ENCODE measurements around the gene FARSA. TPM values are rescaled to one million over a fixed set of nuclear protein-coding genes. Genes with fewer than 3 reads are reported as not detected.
A peak's percentile ranks its signal among the peaks of the same experiment; 100 is the strongest.

The FARSA gene
- total RNA-seq, 1 experiment from 2014 or later = 65.8 TPM

DNA sequence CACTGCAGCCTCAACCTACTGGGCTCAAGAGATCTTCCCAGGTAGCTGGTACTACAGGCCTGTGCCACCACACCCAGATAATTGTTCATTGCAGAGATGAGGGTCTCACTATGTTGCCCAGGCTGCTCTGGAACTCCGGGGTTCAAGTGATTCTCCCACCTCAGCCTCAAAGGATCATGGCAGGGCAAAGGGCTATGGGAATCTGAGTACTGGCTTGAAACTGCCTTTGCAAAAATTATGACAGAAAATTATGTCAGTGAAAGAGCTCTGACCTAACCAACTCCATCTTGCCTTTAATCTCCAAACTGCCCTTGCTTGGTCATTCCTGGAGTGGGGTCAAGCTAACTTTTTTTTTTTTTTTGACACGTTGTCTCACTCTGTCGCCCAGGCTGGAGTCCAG is 50.9 kb downstream of the FARSA start:
- Histone ChIP-seq H3K36me3 (0 out of 2 replicates have a peak, but pooled peaks cover 2% of the 10 kb centered on the region), H3K4me3 (no peak overlapping the region), H3K27me3 (no peaks in the 10 kb centered on the region), H3K27ac (no peak overlapping the region), H3K4me1 (no peaks in the 10 kb centered on the region), H3K9me3 (replicated peaks) (no peaks in the 10 kb centered on the region)
- no peak for DNase-seq

DNA sequence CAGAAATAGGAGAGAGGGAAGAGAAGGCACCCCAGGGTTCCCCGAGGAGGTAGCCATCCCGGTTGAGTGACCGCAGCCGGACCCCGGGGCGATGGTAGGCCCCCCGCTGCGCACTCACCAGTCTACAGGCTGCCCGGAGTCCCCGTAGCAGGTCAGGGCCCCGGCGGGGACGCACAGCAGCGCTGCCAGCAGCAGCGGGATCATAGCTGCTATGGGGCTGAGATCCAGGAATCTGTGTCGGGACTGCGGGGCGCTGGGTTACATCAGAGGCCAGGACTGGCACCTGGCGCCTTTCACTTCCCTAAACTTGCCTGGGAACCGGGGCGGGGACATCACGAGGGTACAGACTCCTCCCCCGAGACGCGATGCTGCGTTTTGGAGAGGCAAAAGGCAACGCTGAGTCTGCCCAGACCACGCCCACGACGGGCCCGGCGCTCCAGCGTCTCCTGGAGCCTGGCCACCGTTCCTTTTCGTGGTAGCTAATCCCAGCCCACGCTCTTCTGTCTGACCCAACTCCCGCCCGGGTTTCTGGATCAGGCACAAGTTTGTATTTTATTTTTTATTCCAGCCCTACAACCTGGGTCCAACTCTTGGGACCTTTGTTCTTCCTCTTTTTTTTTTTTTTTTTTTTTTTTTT is 52.2 kb downstream of the FARSA start, which contains the start of gene DNASE2:
Gene DNASE2 (minus strand): TSS at position 278 of the 637 bp plus-strand sequence. CDS start 74 bp downstream, at position 204.
- peak; percentile 99 to 100 for DNase-seq
- H3K9me3 ChIP-seq (replicated peaks) = no peaks in the 10 kb centered on the region
- H3K27me3 ChIP-seq = no peaks in the 10 kb centered on the region
- peak within 1 kb of the TSS; percentile 63 for H3K4me3 ChIP-seq
- peak within 1 kb of the TSS; percentile 49 for H3K27ac ChIP-seq
- H3K36me3 ChIP-seq = 0 out of 2 replicates have a peak, but pooled peaks cover 2% of the 10 kb centered on the region
- H3K4me1 ChIP-seq = no peaks in the 10 kb centered on the region

GRCh38 chr19:12880551-12881171 is 52.9 kb downstream of the FARSA start:
- peak; percentile 60 to 64 for DNase-seq
- Histone ChIP-seq H3K4me3 (peak overlapping the region; percentile 63), H3K27me3 (no peaks in the 10 kb centered on the region), H3K36me3 (0 out of 2 replicates have a peak, but pooled peaks cover 2% of the 10 kb centered on the region), H3K9me3 (replicated peaks) (no peaks in the 10 kb centered on the region), H3K27ac (peak overlapping the region; percentile 49), H3K4me1 (no peaks in the 10 kb centered on the region)

GRCh38 chr19:12875086-12875485 is 58.4 kb downstream of the FARSA start:
- DNase-seq = no peak
- H3K4me3 ChIP-seq = no peak overlapping the region
- H3K27me3 ChIP-seq = no peaks in the 10 kb centered on the region
- 0 out of 2 replicates have a peak, but pooled peaks cover 2% of the 10 kb centered on the region for H3K36me3 ChIP-seq
- no peaks in the 10 kb centered on the region for H3K4me1 ChIP-seq
- H3K9me3 ChIP-seq (replicated peaks) = no peaks in the 10 kb centered on the region; the same call in 1 of the 2 replicates
- no peak overlapping the region for H3K27ac ChIP-seq

DNA sequence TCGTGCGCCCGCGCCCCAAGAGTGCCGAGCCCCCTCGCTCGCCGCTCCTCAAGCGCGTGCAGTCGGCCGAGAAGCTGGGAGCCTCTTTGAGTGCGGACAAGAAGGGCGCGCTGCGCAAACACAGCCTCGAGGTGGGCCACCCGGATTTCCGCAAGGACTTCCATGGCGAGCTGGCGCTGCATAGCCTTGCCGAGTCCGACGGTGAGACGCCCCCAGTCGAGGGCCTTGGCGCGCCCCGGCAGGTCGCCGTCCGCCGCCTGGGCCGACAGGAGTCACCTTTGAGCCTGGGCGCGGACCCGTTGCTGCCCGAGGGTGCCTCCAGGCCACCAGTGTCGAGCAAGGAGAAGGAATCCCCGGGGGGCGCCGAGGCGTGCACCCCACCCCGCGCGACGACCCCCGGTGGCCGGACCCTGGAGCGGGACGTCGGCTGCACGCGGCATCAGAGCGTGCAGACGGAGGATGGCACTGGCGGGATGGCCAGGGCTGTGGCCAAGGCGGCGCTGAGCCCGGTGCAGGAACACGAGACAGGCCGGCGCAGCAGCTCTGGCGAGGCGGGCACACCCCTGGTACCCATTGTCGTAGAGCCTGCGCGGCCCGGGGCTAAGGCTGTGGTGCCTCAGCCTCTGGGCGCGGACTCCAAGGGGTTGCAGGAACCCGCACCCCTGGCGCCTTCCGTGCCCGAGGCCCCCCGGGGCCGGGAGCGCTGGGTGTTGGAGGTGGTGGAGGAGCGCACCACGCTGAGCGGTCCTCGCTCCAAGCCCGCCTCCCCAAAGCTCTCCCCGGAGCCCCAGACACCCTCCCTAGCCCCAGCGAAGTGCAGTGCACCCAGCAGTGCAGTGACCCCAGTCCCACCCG is 59.4 kb downstream of the FARSA start:
- H3K27me3 ChIP-seq = no peaks in the 10 kb centered on the region
- DNase-seq = no peak

DNA sequence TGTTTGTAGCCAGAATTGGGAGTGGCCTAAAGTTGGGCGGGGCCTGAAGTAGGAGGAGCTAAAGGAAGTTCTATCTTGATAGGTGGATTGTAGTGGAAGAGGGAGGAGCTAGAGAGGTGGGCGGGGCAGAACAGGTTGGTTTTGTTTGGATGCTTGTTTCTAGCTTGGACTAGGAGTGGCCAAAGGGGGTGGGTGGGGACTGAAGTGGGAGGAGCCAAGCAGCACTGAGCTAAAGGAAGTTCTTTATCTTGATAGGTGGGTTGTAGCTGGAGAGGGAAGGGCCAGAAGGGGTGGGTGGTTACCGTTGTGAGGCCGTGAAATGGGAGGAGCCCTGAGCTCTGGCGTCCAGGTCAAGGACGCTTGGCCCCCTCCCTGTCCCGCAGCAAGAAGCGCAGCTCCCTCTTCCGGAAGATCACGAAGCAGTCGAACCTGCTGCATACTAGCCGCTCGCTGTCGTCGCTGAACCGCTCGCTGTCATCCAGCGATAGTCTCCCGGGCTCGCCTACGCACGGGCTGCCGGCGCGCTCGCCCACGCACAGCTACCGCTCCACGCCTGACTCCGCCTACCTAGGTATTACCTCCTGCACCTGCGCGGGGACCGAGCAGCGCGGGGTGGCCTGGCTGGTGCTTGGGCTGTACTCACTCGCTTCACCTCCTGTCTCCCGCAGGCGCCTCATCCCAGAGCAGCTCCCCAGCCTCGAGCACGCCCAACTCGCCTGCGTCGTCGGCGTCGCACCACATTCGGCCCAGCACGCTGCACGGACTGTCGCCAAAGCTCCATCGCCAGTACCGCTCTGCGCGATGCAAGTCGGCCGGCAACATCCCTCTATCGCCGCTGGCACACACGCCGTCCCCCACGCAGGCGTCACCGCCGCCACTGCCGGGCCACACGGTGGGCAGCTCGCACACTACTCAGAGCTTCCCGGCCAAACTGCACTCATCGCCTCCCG is 60.3 kb downstream of the FARSA start:
- Histone ChIP-seq H3K27me3 (no peaks in the 10 kb centered on the region), H3K4me3 (no peak overlapping the region), H3K9me3 (replicated peaks) (no peaks in the 10 kb centered on the region; the same call in 1 of the 2 replicates), H3K27ac (no peak overlapping the region), H3K4me1 (no peaks in the 10 kb centered on the region), H3K36me3 (0 out of 2 replicates have a peak, but pooled peaks cover 2% of the 10 kb centered on the region)
- DNase-seq = peak; percentile 63

More for the DNA sequence above, 59.4 kb downstream of the FARSA start:
- Histone ChIP-seq H3K9me3 (replicated peaks) (no peaks in the 10 kb centered on the region; the same call in 1 of the 2 replicates), H3K4me1 (no peaks in the 10 kb centered on the region), H3K4me3 (no peak overlapping the region), H3K36me3 (0 out of 2 replicates have a peak, but pooled peaks cover 2% of the 10 kb centered on the region), H3K27ac (no peak overlapping the region)

Other genes starting within 250 kb of the FARSA start
- 1.8 TPM in 1 of 2 replicates, not detected in the other for gene GNG14, start 245.7 kb downstream of the FARSA start, total RNA-seq (2014; rRNA removed; shearing (Covaris generic))
- gene FBXW9, start 237.1 kb downstream of the FARSA start, total RNA-seq (2014; rRNA removed; shearing (Covaris generic)) = 7.8 and 8.3 TPM in 2 replicates
- gene TNPO2, start 209.8 kb downstream of the FARSA start, total RNA-seq (2014; rRNA removed; shearing (Covaris generic)) = 72.4 and 80.9 TPM in 2 replicates
- 431 and 462 TPM in 2 replicates for gene TRIR, start 199.0 kb downstream of the FARSA start, total RNA-seq (2014; rRNA removed; shearing (Covaris generic))
- 79.5 and 87.1 TPM in 2 replicates for gene GET3, start 196.2 kb downstream of the FARSA start, total RNA-seq (2014; rRNA removed; shearing (Covaris generic))
- 0.04 and 0.10 TPM in 2 replicates for gene BEST2, start 181.9 kb downstream of the FARSA start, total RNA-seq (2014; rRNA removed; shearing (Covaris generic))
- gene HOOK2, start 158.2 kb downstream of the FARSA start, total RNA-seq (2014; rRNA removed; shearing (Covaris generic)) = 14.1 and 19.0 TPM in 2 replicates
- 34.8 and 39.7 TPM in 2 replicates for gene JUNB, start 142.2 kb downstream of the FARSA start, total RNA-seq (2014; rRNA removed; shearing (Covaris generic))
- 55.9 and 64.6 TPM in 2 replicates for gene PRDX2, start 131.9 kb downstream of the FARSA start, total RNA-seq (2014; rRNA removed; shearing (Covaris generic))
- not detected in 2 replicates for gene THSD8, start 131.6 kb downstream of the FARSA start, total RNA-seq (2014; rRNA removed; shearing (Covaris generic))
- gene RNASEH2A, start 127.1 kb downstream of the FARSA start, total RNA-seq (2014; rRNA removed; shearing (Covaris generic)) = 92.4 and 99.0 TPM in 2 replicates
- gene RTBDN, start 99.1 kb downstream of the FARSA start, total RNA-seq (2014; rRNA removed; shearing (Covaris generic)) = 0.45 TPM in 1 of 2 replicates, not detected in the other
- 4.3 and 5.6 TPM in 2 replicates for gene MAST1, start 95.2 kb downstream of the FARSA start, total RNA-seq (2014; rRNA removed; shearing (Covaris generic))
- 16.4 and 16.8 TPM in 2 replicates for gene DNASE2, start 52.3 kb downstream of the FARSA start, total RNA-seq (2014; rRNA removed; shearing (Covaris generic))
- 0.06 TPM in 1 of 2 replicates, not detected in the other for gene KLF1, start 46.5 kb downstream of the FARSA start, total RNA-seq (2014; rRNA removed; shearing (Covaris generic))
- gene GCDH, start 42.6 kb downstream of the FARSA start, total RNA-seq (2014; rRNA removed; shearing (Covaris generic)) = 29.7 and 33.6 TPM in 2 replicates
- 0.24 TPM in 1 of 2 replicates, not detected in the other for gene SYCE2, start 14.4 kb downstream of the FARSA start, total RNA-seq (2014; rRNA removed; shearing (Covaris generic))
- gene CALR, start 4.9 kb upstream of the FARSA start, total RNA-seq (2014; rRNA removed; shearing (Covaris generic)) = 940 and 960 TPM in 2 replicates
- 129 and 131 TPM in 2 replicates for gene RAD23A, start 12.2 kb upstream of the FARSA start, total RNA-seq (2014; rRNA removed; shearing (Covaris generic))
- gene GADD45GIP1, start 23.5 kb upstream of the FARSA start, total RNA-seq (2014; rRNA removed; shearing (Covaris generic)) = 59.9 and 71.5 TPM in 2 replicates
- gene DAND5, start 35.9 kb upstream of the FARSA start, total RNA-seq (2014; rRNA removed; shearing (Covaris generic)) = not detected in 2 replicates
- gene NFIX, start 61.8 kb upstream of the FARSA start, total RNA-seq (2014; rRNA removed; shearing (Covaris generic)) = 20.2 and 22.4 TPM in 2 replicates
- 0.08 TPM in 1 of 2 replicates, not detected in the other for gene LYL1, start 169.1 kb upstream of the FARSA start, total RNA-seq (2014; rRNA removed; shearing (Covaris generic))
- 54.1 and 59.0 TPM in 2 replicates for gene TRMT1, start 183.0 kb upstream of the FARSA start, total RNA-seq (2014; rRNA removed; shearing (Covaris generic))
- gene NACC1, start 184.6 kb upstream of the FARSA start, total RNA-seq (2014; rRNA removed; shearing (Covaris generic)) = 103 and 105 TPM in 2 replicates
- gene STX10, start 216.7 kb upstream of the FARSA start, total RNA-seq (2014; rRNA removed; shearing (Covaris generic)) = 58.5 and 70.7 TPM in 2 replicates
- 30.2 and 31.7 TPM in 2 replicates for gene IER2, start 216.7 kb upstream of the FARSA start, total RNA-seq (2014; rRNA removed; shearing (Covaris generic))